HUES64 (cell line): ENCODE data around the gene MOCOS.

Source experiments
- H3K27ac ChIP-seq: 2 replicates; pipeline ENCODE4 v1.7.0; 2013; ENCODE audit warnings: low read depth, low read length, inconsistent platforms
- H3K27me3 ChIP-seq: 2 replicates; pipeline ENCODE4 v1.6.1; 2013; ENCODE audit warnings: mild to moderate bottlenecking, low read length; ENCODE audit not compliant: insufficient read depth
- H3K36me3 ChIP-seq: 2 replicates; pipeline ENCODE4 v1.6.1; 2013; ENCODE audit warnings: mild to moderate bottlenecking, low read length; ENCODE audit not compliant: insufficient read depth
- H3K4me1 ChIP-seq: 2 replicates; pipeline ENCODE4 v1.6.1; 2013; ENCODE audit warnings: mild to moderate bottlenecking, low read length, moderate library complexity; ENCODE audit not compliant: insufficient read depth
- H3K4me3 ChIP-seq: 2 replicates; pipeline ENCODE4 v1.5.1; 2013; ENCODE audit warnings: mild to moderate bottlenecking, low read length, moderate library complexity
- H3K9ac ChIP-seq: 2 replicates; pipeline ENCODE4 v1.6.1; 2013; ENCODE audit warnings: mild to moderate bottlenecking, low read depth, low read length
- H3K9me3 ChIP-seq: 2 replicates; pipeline ENCODE4 v1.6.1; 2013; ENCODE audit warnings: low read depth, low read length; ENCODE audit not compliant: insufficient read depth
- WGBS: fragments of 150-250, 120-280 bp; methylation state at CpG from one replicate; pipeline ENCODE4 v1.1.7; 2013; ENCODE audit warnings: missing lambda C conversion rate; 5-methylcytosine and 5-hydroxymethylcytosine counted together

Gene MOCOS

GRCh38 chr18:36179562-36180355 lies 7.5 kb upstream of the MOCOS start:
- no peak overlapping the region for H3K27ac ChIP-seq
- no peaks in the 10 kb centered on the region for H3K4me1 ChIP-seq
- H3K4me3 ChIP-seq, result no peak overlapping the region
- no peak overlapping the region for H3K9ac ChIP-seq
- 91% methylated on average over 7 of the region's 7 CpGs for WGBS
- peaks cover 6% of the 10 kb centered on the region for H3K27me3 ChIP-seq
- peaks cover 33% of the 10 kb centered on the region for H3K36me3 ChIP-seq
- H3K9me3 ChIP-seq, result no peaks in the 10 kb centered on the region

GRCh38 chr18:36181441-36181840 lies 5.9 kb upstream of the MOCOS start:
- WGBS, result 82% methylated on average over 6 of the region's 6 CpGs

GRCh38 chr18:36181898-36182506 lies 5.3 kb upstream of the MOCOS start:
- no peaks in the 10 kb centered on the region for H3K4me1 ChIP-seq
- H3K27me3 ChIP-seq, result peaks cover 29% of the 10 kb centered on the region
- no peaks in the 10 kb centered on the region for H3K9me3 ChIP-seq
- WGBS, result 93% methylated on average over 3 of the region's 3 CpGs
- H3K27ac ChIP-seq, result no peak overlapping the region
- H3K4me3 ChIP-seq, result no peak overlapping the region
- H3K9ac ChIP-seq, result no peak overlapping the region
- peaks cover 10% of the 10 kb centered on the region for H3K36me3 ChIP-seq

More at GRCh38 chr18:36181441-36181840, 5.9 kb upstream of the MOCOS start:
- Histone ChIP-seq H3K4me1 (no peaks in the 10 kb centered on the region), H3K9ac (no peak overlapping the region), H3K4me3 (no peak overlapping the region), H3K36me3 (peaks cover 16% of the 10 kb centered on the region), H3K27me3 (peaks cover 23% of the 10 kb centered on the region), H3K27ac (no peak overlapping the region), H3K9me3 (no peaks in the 10 kb centered on the region)

GRCh38 chr18:36183033-36183432 lies 4.3 kb upstream of the MOCOS start:
- no peak overlapping the region for H3K27ac ChIP-seq
- peaks cover 39% of the 10 kb centered on the region for H3K27me3 ChIP-seq
- H3K4me1 ChIP-seq, result no peaks in the 10 kb centered on the region
- no peak overlapping the region for H3K9ac ChIP-seq
- H3K9me3 ChIP-seq, result no peaks in the 10 kb centered on the region
- WGBS, result 86% methylated on average over 6 of the region's 6 CpGs
- H3K36me3 ChIP-seq, result 0 out of 2 replicates have a peak, but pooled peaks cover under 1% of the 10 kb centered on the region
- H3K4me3 ChIP-seq, result no peak overlapping the region

GRCh38 chr18:36183987-36184386 lies 3.3 kb upstream of the MOCOS start:
- H3K4me1 ChIP-seq, result peaks cover 4% of the 10 kb centered on the region; the same call in 1 of the 2 replicates
- 100% methylated on average over 2 of the region's 2 CpGs for WGBS

GRCh38 chr18:36185157-36185556 lies 2.1 kb upstream of the MOCOS start:
- Histone ChIP-seq H3K36me3 (no peaks in the 10 kb centered on the region), H3K27me3 (peaks cover 56% of the 10 kb centered on the region), H3K4me1 (peaks cover 4% of the 10 kb centered on the region; the same call in 1 of the 2 replicates), H3K4me3 (no peak overlapping the region), H3K9ac (no peak overlapping the region), H3K27ac (no peak overlapping the region), H3K9me3 (no peaks in the 10 kb centered on the region)
- 77% methylated on average over 3 of the region's 3 CpGs for WGBS

More at GRCh38 chr18:36183987-36184386, 3.3 kb upstream of the MOCOS start:
- Histone ChIP-seq H3K27me3 (peaks cover 49% of the 10 kb centered on the region), H3K9ac (no peak overlapping the region), H3K4me3 (no peak overlapping the region), H3K9me3 (no peaks in the 10 kb centered on the region), H3K36me3 (no peaks in the 10 kb centered on the region), H3K27ac (no peak overlapping the region)

- H3K27me3 ChIP-seq, result peaks cover 56% of the 10 kb centered on the region
- peaks cover 4% of the 10 kb centered on the region; the same call in 1 of the 2 replicates for H3K4me1 ChIP-seq
- no peaks in the 10 kb centered on the region for H3K9me3 ChIP-seq
- no peaks in the 10 kb centered on the region for H3K36me3 ChIP-seq
- peak overlapping the region; percentile 79; the same call in 1 of the 2 replicates for H3K4me3 ChIP-seq
- WGBS, result 86% methylated on average over 18 of the region's 18 CpGs
- H3K27ac ChIP-seq, result no peak overlapping the region
- no peak overlapping the region for H3K9ac ChIP-seq
Observed at GRCh38 chr18:36185901-36186460, 1.3 kb upstream of the MOCOS start.

- Histone ChIP-seq H3K9ac (peak overlapping the region; percentile 79), H3K9me3 (no peaks in the 10 kb centered on the region), H3K4me3 (peak overlapping the region; percentile 79), H3K4me1 (peaks cover 4% of the 10 kb centered on the region; the same call in 1 of the 2 replicates), H3K36me3 (no peaks in the 10 kb centered on the region), H3K27ac (no peak overlapping the region), H3K27me3 (peaks cover 56% of the 10 kb centered on the region)
- 14% methylated on average over 47 of the region's 47 CpGs for WGBS
Observed at GRCh38 chr18:36186461-36187192, 670 bp upstream of the MOCOS start.

- Histone ChIP-seq H3K27me3 (peaks cover 56% of the 10 kb centered on the region), H3K4me3 (peak overlapping the region; percentile 79), H3K9me3 (no peaks in the 10 kb centered on the region), H3K36me3 (no peaks in the 10 kb centered on the region), H3K27ac (no peak overlapping the region), H3K9ac (peak overlapping the region; percentile 79), H3K4me1 (peaks cover 4% of the 10 kb centered on the region; the same call in 1 of the 2 replicates)
- 29% methylated on average over 43 of the region's 43 CpGs for WGBS
Observed at GRCh38 chr18:36187826-36188721, 777 bp downstream of the MOCOS start.

GRCh38 chr18:36188916-36189315 lies 1.6 kb downstream of the MOCOS start:
- Histone ChIP-seq H3K4me3 (peak overlapping the region; percentile 79; the same call in 1 of the 2 replicates), H3K36me3 (no peaks in the 10 kb centered on the region), H3K27ac (no peak overlapping the region), H3K9me3 (no peaks in the 10 kb centered on the region), H3K27me3 (peaks cover 56% of the 10 kb centered on the region), H3K9ac (no peak overlapping the region), H3K4me1 (peaks cover 4% of the 10 kb centered on the region; the same call in 1 of the 2 replicates)
- WGBS, result 67% methylated on average over 3 of the region's 3 CpGs
